Activated T-cell treated with anti-CD3 and anti-CD28 coated beads, Interleukin-2, amount 50 U/mL, for 24 hours (primary cell): ENCODE results near the gene HTR3E.
"Not testable (repeated sequence)": the region's sequence is repeated elsewhere in the genome, so short reads cannot be mapped to it uniquely, and the experiment has no call there.

Experiments
- DNase-seq: peaks from one replicate; pipeline ENCODE4 v3.0.0-alpha.2; 2020
- H3K27ac Mint-ChIP-seq: 2 replicates; pipeline ENCODE4 v1.8.0; 2020; ENCODE audit warnings: mild to moderate bottlenecking, mixed read lengths
- H3K27me3 Mint-ChIP-seq: 2 replicates; pipeline ENCODE4 v1.8.0; 2020; ENCODE audit warnings: mixed read lengths
- H3K36me3 Mint-ChIP-seq: 2 replicates; pipeline ENCODE4 v1.8.0; 2020; ENCODE audit warnings: low read depth, mixed read lengths
- H3K4me1 Mint-ChIP-seq: 2 replicates; pipeline ENCODE4 v1.8.0; 2020; ENCODE audit warnings: low read depth, mixed read lengths
- H3K4me3 Mint-ChIP-seq: 2 replicates; pipeline ENCODE4 v1.8.0; 2020; ENCODE audit warnings: mild to moderate bottlenecking, moderate library complexity, mixed read lengths
- H3K9me3 Mint-ChIP-seq: 2 replicates; pipeline ENCODE4 v1.8.0; 2020; ENCODE audit warnings: mixed read lengths

The HTR3E gene

DNA sequence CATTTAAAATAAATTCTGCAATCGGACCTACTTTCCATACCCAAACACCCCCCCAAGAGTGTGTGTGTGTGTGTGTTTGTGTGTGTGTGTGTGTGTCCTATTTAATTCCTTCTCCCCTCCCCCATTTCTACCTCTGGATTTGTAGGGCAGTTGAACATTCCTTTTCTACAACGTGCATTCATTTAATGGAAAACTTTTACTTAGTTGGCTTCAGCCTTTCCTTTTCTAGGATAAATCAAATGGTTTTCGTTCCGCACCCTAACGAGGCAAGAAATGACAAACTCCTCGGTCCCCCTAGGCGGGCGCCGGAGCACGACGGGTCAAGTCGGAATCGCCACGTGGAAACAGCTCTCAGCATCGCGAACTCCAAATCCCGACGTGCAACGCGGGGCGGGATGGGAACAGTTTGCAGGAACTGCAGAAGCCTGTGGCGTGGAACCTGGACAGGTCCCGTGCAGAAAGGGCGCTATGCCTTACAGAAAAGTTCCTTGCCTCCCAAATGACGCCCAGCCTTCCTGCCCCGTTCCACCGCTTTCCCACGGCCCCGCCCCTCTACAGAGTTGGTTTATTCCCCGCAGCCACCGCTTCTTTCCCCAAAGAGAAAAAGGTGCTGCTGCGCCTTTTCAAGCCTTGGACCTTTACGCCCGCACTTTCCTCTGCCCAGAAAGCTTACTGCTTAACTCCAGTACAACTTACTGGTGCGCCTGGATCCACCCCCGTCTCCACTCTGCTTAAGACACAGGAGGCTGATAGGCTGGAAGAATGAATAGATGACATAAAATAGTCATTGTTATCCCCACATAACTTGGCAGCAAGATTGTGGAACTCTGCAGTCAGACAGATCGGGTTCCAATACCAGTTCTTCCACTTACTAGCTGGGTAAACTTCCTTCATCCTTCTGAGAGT is 37.2 kb downstream of the HTR3E start:
- Mint-ChIP-seq H3K4me3 (peak overlapping the region; percentile 95), H3K36me3 (peaks cover 47% of the 10 kb centered on the region), H3K9me3 (no peaks in the 10 kb centered on the region), H3K27ac (peak overlapping the region; percentile 95), H3K4me1 (peaks cover 40% of the 10 kb centered on the region), H3K27me3 (no peaks in the 10 kb centered on the region)
- peak; percentile 79 for DNase-seq

DNA sequence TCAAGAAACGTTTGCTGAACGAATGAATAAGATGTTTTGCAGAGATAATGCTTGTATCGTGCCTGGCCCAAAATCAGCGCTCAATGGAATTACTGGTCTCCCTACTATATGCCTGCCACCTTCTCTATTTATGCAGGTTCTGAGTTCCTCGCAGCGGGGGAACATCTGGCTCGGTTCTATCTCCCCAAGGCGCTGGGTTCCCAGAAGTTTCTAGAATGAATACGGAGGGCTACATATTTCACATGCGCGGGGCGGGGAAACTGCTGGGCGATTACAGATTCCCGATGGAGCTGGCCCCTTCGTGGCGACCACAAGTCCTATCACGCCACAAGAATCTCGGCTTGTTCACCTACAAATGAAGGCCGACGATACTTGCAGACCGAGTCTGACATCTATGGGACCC is 37.9 kb downstream of the HTR3E start:
- Mint-ChIP-seq H3K4me3 (peak overlapping the region; percentile 95), H3K4me1 (peaks cover 40% of the 10 kb centered on the region), H3K27me3 (no peaks in the 10 kb centered on the region), H3K27ac (peak overlapping the region; percentile 95), H3K9me3 (no peaks in the 10 kb centered on the region), H3K36me3 (peaks cover 52% of the 10 kb centered on the region)
- no peak for DNase-seq

DNA sequence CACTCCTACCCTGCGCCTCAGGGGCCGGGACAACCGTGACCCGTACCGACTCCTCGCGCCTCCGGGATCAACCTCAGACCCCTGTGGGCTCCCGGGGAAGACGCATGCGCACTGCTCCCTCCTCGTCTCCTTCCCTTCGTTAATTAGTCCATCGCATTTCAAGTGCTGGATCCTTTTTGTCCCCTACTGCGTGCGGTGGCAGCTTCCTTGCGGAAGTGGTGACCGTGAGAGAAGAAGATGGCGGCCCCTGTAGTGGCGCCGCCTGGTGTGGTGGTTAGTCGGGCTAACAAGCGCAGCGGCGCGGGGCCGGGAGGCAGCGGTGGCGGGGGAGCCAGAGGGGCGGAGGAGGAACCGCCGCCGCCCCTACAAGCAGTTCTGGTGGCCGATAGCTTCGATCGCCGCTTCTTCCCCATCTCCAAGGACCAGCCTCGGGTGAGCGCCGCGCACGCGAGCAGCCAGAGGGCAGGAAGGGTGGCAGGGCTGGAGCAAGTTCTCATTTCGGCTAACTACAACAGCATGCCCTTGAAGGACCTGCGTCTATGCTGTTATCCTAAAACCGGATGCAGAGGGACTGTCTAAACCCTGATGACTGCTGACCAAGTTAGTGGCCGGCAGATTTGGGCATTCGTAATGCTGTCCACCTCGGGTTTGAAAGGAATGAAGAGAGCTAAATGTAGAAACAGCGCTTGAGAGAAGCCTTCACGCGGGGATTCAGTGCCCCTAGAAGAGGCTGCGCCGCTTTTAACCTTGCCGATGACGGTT is 38.5 kb downstream of the HTR3E start, which contains the start of gene EIF2B5:
EIF2B5 (plus strand) TSS at position 210 of the 762 bp plus-strand sequence; CDS start at position 238, 28 bp downstream.
- Mint-ChIP-seq H3K27ac (peak within 1 kb of the TSS; percentile 95), H3K4me3 (peak within 1 kb of the TSS; percentile 95), H3K36me3 (peaks cover 57% of the 10 kb centered on the region), H3K27me3 (no peaks in the 10 kb centered on the region), H3K4me1 (peaks cover 40% of the 10 kb centered on the region), H3K9me3 (no peaks in the 10 kb centered on the region)
- peak; percentile 88 for DNase-seq

DNA sequence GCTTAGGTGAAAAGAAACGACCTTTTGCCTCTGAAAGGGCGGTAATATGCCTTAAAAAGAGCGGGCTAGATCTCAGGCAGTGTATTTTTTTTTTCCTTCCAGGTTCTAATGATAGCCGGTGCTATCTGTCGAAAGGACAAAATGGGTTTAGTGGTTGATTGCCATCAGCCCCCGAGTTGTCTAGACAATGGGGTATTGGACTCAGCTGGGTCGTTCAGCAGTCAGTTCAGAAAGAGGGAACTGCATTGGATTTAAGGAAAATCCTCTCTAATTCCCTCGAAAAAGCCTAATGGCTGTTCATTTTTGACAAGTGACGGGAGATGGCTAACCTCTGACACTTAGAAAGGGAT is 39.0 kb downstream of the HTR3E start:
- Mint-ChIP-seq H3K36me3 (peaks cover 63% of the 10 kb centered on the region), H3K9me3 (no peaks in the 10 kb centered on the region), H3K27me3 (no peaks in the 10 kb centered on the region), H3K4me3 (peak overlapping the region; percentile 95), H3K27ac (peak overlapping the region; percentile 95), H3K4me1 (peaks cover 40% of the 10 kb centered on the region)
- DNase-seq = no peak

DNA sequence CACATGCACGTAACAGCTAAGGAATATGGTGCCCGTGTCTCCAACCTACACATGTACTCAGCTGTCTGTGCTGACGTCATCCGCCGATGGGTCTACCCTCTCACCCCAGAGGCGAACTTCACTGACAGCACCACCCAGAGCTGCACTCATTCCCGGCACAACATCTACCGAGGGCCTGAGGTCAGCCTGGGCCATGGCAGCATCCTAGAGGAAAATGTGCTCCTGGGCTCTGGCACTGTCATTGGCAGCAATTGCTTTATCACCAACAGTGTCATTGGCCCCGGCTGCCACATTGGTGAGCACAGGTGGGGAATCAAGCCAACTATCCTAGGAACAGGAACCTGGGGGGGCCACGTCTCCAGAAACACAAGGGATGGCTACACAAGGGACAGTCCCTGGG is 43.6 kb downstream of the HTR3E start:
- no peaks in the 10 kb centered on the region for H3K9me3 Mint-ChIP-seq
- H3K27me3 Mint-ChIP-seq = no peaks in the 10 kb centered on the region
- DNase-seq = no peak
- H3K4me1 Mint-ChIP-seq = peaks cover 24% of the 10 kb centered on the region
- no peak overlapping the region for H3K4me3 Mint-ChIP-seq
- peaks cover 93% of the 10 kb centered on the region for H3K36me3 Mint-ChIP-seq
- peak overlapping the region; percentile 34 for H3K27ac Mint-ChIP-seq

DNA sequence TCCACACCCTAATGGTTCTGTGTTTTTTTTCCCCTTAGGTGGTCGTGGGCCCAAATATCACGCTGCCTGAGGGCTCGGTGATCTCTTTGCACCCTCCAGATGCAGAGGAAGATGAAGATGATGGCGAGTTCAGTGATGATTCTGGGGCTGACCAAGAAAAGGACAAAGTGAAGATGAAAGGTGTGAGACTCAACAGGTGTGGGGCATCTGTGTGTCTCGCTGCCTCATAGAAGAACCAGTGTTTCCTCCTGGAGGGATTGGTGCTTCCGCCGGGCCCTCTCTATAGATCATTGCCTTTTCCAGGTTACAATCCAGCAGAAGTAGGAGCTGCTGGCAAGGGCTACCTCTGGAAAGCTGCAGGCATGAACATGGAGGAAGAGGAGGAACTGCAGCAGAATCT is 45.3 kb downstream of the HTR3E start:
- Mint-ChIP-seq H3K4me1 (peaks cover 11% of the 10 kb centered on the region), H3K36me3 (peaks cover 93% of the 10 kb centered on the region), H3K27ac (peak overlapping the region; percentile 34), H3K9me3 (no peaks in the 10 kb centered on the region), H3K27me3 (no peaks in the 10 kb centered on the region), H3K4me3 (no peak overlapping the region)
- no peak for DNase-seq

DNA sequence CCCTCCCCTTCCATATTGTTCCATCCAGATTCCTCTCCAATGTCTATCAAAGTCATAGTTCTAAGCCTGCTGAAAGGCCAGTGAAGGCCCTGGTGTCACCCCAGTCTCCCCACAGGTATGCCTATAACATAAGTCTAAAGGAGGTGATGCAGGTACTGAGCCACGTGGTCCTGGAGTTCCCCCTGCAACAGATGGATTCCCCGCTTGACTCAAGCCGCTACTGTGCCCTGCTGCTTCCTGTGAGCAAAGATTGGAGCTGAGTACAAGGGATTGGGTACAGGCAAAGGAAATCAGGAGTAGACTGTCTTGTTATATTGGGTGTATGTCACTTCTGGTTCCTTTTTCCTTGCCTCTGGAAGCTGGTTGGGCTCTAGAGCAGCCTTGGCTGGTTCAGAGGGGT is 46.5 kb downstream of the HTR3E start:
- peak overlapping the region; percentile 60 for H3K27ac Mint-ChIP-seq
- peaks cover 2% of the 10 kb centered on the region for H3K4me1 Mint-ChIP-seq
- no peak overlapping the region for H3K4me3 Mint-ChIP-seq
- no peak for DNase-seq
- no peaks in the 10 kb centered on the region for H3K27me3 Mint-ChIP-seq
- H3K9me3 Mint-ChIP-seq = no peaks in the 10 kb centered on the region
- peaks cover 83% of the 10 kb centered on the region for H3K36me3 Mint-ChIP-seq

DNA sequence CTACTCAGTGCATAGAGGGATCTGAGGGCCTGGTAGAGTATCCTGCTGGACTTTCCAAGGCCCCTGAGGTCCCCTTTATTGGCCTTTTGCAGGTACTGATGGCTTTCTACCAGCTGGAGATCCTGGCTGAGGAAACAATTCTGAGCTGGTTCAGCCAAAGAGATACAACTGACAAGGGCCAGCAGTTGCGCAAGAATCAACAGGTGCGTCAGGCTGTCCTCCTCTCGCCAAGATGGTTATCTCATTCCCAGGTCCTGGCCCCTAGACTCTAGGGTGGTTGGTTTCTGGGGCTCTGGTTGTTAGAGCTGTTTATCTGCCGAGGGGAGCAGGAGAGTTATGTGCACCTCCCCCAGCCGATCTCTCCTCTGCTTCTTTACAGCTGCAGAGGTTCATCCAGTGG is 47.6 kb downstream of the HTR3E start:
- Mint-ChIP-seq H3K27ac (no peak overlapping the region), H3K4me1 (peaks cover 2% of the 10 kb centered on the region), H3K9me3 (no peaks in the 10 kb centered on the region), H3K36me3 (peaks cover 74% of the 10 kb centered on the region), H3K27me3 (no peaks in the 10 kb centered on the region), H3K4me3 (no peak overlapping the region)
- DNase-seq = no peak

DNA sequence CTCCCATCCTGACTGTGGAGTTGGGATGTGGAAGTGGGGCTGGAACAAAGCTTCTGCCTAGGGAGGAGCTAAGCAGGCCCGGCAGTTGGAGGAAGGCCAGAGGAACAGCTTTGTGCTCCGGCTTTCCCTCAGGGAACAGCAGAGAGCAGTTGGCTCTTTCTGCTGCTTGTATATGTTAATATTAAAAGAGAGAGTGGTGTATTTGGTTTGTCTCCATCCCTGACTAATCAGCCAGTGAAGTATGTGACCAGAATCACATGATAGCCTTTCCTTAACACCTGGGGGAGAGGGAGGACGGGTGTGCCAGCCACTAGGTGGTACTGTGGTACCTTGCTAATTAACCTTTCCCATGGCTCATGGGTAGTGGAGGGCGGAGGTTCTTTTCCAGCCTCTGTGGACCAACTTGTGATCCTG is 48.3 kb downstream of the HTR3E start:
- Mint-ChIP-seq H3K4me1 (peaks cover 2% of the 10 kb centered on the region), H3K27ac (no peak overlapping the region), H3K27me3 (no peaks in the 10 kb centered on the region), H3K9me3 (no peaks in the 10 kb centered on the region), H3K36me3 (peaks cover 68% of the 10 kb centered on the region), H3K4me3 (no peak overlapping the region)
- DNase-seq = peak; percentile 40

DNA sequence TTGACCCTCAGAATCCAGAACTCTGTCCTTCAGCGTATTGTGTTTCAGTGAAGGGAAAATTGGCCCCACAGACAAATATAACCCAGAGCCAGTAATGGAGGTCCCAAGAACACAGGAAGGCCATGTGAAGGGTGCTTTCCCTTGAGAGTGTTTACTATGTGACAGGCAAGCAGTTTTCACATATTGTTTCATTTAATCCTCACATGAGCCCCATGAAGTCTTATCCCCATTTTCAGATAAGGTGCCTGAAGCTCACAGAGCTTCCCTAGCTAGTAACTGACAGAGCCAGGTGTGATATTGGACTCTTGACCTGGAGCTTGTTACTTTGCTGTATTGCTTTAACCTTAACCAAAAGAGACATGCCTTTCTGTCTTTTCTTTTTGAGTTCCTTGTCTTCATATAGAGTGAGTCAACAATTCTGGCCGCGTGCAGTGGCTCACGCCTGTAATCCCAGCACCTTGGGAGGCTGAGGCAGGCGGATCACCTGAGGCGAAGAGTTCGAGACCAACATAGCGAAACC is 48.9 kb downstream of the HTR3E start:
- peaks cover 61% of the 10 kb centered on the region for H3K36me3 Mint-ChIP-seq
- H3K27ac Mint-ChIP-seq = peak overlapping the region; percentile 76
- H3K27me3 Mint-ChIP-seq = no peaks in the 10 kb centered on the region
- H3K9me3 Mint-ChIP-seq = no peaks in the 10 kb centered on the region
- no peak for DNase-seq
- H3K4me1 Mint-ChIP-seq = peaks cover 2% of the 10 kb centered on the region
- no peak overlapping the region for H3K4me3 Mint-ChIP-seq

DNA sequence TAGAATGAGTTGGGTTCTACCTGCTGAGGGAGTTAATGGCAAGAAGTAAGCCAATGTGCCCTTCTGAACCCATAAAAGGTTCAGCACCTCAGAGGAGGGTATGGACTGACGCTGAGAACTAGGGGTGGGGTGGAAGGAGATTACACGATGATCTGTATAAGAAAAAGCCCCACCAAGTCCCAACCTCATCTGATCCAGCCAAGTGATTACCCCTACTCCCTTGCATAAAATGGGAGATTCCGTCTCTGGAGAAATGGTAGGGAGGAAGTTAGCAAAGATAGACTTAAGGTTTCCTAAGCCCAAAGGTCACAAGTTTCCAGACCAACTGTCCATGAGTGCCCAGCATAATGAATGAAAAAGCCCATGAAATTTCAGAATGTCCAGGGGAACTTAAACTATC is 51.2 kb downstream of the HTR3E start:
- DNase-seq = no peak
- Mint-ChIP-seq H3K4me1 (peaks cover 2% of the 10 kb centered on the region), H3K9me3 (no peaks in the 10 kb centered on the region), H3K27ac (no peak overlapping the region), H3K27me3 (no peaks in the 10 kb centered on the region), H3K36me3 (peaks cover 39% of the 10 kb centered on the region), H3K4me3 (no peak overlapping the region)

DNA sequence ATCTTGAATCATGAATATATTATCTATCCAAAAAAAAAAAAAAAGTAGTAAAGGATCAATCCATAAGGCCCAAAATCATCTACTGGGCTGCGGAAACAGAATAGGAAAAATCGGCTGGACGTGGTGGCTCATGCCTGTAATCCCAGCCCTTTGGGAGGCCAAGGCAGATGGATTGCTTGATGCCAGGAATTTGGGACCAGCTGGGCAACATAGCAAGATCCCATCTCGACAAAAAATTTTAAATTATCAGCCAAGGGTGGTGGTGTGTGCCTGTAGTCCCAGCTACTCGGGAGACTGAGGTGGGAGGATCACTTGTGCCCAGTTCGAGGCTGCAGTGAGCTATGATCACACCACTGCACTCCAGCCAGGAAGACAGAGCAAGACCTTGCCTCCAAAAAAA is 52.3 kb downstream of the HTR3E start:
- Mint-ChIP-seq H3K27me3 (no peaks in the 10 kb centered on the region), H3K4me1 (no peaks in the 10 kb centered on the region), H3K27ac (no peak overlapping the region), H3K36me3 (peaks cover 28% of the 10 kb centered on the region), H3K9me3 (no peaks in the 10 kb centered on the region), H3K4me3 (no peak overlapping the region)
- no peak for DNase-seq

DNA sequence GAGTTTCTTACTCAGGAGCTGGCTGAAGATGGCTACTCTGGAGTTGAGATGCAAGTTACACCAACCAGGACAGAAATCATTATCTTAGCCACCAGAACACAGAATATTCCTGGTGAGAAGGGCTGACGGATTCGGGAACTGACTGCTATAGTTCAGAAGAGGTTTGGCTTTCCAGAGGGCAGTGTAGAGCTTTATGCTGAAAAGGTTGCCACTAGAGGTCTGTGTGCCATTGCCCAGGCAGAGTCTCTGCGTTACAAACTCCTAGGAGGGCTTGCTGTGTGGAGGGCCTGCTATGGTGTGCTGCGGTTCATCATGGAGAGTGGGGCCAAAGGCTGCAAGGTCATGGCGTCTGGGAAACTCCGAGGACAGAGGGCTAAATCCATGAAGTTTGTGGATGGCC is 52.9 kb downstream of the HTR3E start:
- H3K4me1 Mint-ChIP-seq, DNase-seq: not testable (repeated sequence)

DNA sequence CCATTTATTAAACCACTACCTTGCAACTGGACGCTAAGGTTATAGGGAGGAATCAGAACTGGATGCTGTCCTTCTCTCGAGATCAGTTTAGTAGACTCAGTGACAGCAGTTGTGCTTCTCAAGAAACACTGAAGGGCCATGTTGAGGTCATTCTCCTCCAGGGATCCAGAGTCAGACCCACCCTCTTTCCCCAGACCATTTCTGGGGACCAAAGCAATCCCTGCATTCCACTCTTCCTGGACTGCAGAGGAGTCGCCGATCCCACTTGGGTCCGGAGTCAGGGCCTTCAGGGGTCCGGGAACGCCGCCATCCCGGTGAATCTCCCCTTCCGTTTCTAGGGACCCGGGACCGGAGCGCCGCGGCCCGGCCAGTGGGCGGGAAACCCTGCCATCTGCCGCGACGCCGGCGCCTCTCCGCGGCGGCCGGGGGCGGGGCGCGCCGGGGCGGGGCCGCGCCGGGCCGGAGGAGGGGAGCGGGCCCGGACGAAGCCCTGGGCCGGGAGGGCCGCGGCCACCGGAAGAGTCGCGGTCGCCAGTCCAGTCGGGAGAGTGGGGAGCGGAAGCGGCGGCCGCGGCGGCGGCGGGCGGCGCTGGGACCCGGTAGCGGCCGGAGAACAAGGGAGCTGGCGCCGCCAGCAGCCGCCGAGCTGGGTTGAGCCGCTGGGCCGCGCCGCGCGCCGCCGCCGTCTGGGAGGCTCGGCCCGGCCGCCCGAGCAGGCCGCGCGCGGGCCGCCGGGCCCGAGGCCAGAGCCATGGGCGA is 58.2 kb downstream of the HTR3E start, which contains the start of gene DVL3:
DVL3 (plus strand) TSS at position 493 of the 759 bp plus-strand sequence; CDS start at position 752, 259 bp downstream.
- peaks cover 11% of the 10 kb centered on the region for H3K36me3 Mint-ChIP-seq
- H3K4me3 Mint-ChIP-seq = peak within 1 kb of the TSS; percentile 93
- no peaks in the 10 kb centered on the region for H3K27me3 Mint-ChIP-seq
- no peaks in the 10 kb centered on the region for H3K9me3 Mint-ChIP-seq
- peaks cover 23% of the 10 kb centered on the region for H3K4me1 Mint-ChIP-seq
- peak within 1 kb of the TSS; percentile 91 for H3K27ac Mint-ChIP-seq
- DNase-seq = peak; percentile 74

More for the DNA sequence above, 52.9 kb downstream of the HTR3E start:
- H3K36me3 Mint-ChIP-seq = peaks cover 22% of the 10 kb centered on the region
- H3K27ac Mint-ChIP-seq, H3K27me3 Mint-ChIP-seq, H3K9me3 Mint-ChIP-seq, H3K4me3 Mint-ChIP-seq: not testable (repeated sequence)
